Measurements from ENCODE around the gene SPHKAP. TPM values are rescaled to one million over a fixed set of nuclear protein-coding genes. Genes with fewer than 3 reads are reported as not detected.

Gene SPHKAP
- total RNA-seq, 1 donor from 2014 or later, result not detected

GRCh38 chr2:228063558-228063957, 117.9 kb downstream of the SPHKAP start:
- Histone ChIP-seq H3K27ac (ENCODE audit: low read depth, low read length) (no peak overlapping the region), H3K4me2 (ENCODE audit: low read length) (no peak overlapping the region), H2AFZ (ENCODE audit: low read depth, low read length) (no peak overlapping the region), H3K36me3 (ENCODE audit: insufficient read depth, low read length) (no peaks in the 10 kb centered on the region), H3K4me3 (ENCODE audit: insufficient read depth, low read depth, low read length) (no peak overlapping the region), H3K79me2 (ENCODE audit: insufficient read depth, low read length) (no peaks in the 10 kb centered on the region), H3K9me3 (ENCODE audit: insufficient read depth, low read depth, low read length) (no peaks in the 10 kb centered on the region), H3K4me1 (ENCODE audit: insufficient read depth, low read length) (no peaks in the 10 kb centered on the region), H4K20me1 (ENCODE audit: insufficient read depth, low read length) (no peaks in the 10 kb centered on the region), H3K9ac (ENCODE audit: low read length) (no peak overlapping the region), H3K27me3 (ENCODE audit: insufficient read depth, low read length) (peaks cover 2% of the 10 kb centered on the region)
- Mint-ChIP-seq H3K9me3 (ENCODE audit: unreplicated experiment) (no peaks in the 10 kb centered on the region), H3K4me1 (ENCODE audit: low read depth, unreplicated experiment) (no peaks in the 10 kb centered on the region), H3K27me3 (ENCODE audit: low read depth, unreplicated experiment) (no peaks in the 10 kb centered on the region), H3K27ac (ENCODE audit: unreplicated experiment) (no peak overlapping the region), H3K4me3 (ENCODE audit: unreplicated experiment) (no peak overlapping the region), H3K36me3 (ENCODE audit: low read depth, unreplicated experiment) (no peaks in the 10 kb centered on the region)
- FAIRE-seq (no peak), DNase-seq (ENCODE audit: low read depth) (no peak)
- no peak for TF ChIP-seq CTCF (IDR thresholded peaks at IDR 0.05; ENCODE audit: insufficient read depth, low read depth, low read length)
- no peak for TF ChIP-seq EZH2 (IDR thresholded peaks at IDR 0.05; ENCODE audit: insufficient read depth, low read length)

DNA sequence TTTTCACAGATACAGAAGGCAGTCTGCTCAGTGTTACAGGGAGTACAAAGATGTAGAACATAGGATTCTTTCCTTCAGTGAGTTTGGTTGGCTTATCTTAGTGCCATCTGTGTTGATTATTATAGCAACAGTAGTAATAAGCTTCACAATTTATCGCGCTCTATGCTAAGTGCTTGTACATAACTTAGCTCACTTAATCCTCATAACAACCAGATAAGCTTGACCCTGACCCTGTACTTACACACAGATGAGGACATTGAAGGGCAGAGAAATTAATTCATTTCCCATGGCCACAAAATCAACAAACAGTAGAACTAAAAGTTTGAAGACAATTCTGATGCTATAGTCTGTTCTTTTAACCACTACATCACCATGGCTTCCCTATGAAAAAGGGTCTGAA, 121.8 kb downstream of the SPHKAP start:
- FAIRE-seq, result no peak
- Histone ChIP-seq H2AFZ (ENCODE audit: low read depth, low read length) (no peak overlapping the region), H3K9ac (ENCODE audit: low read length) (no peak overlapping the region), H3K27me3 (ENCODE audit: insufficient read depth, low read length) (no peaks in the 10 kb centered on the region), H3K9me3 (ENCODE audit: insufficient read depth, low read depth, low read length) (no peaks in the 10 kb centered on the region), H3K79me2 (ENCODE audit: insufficient read depth, low read length) (no peaks in the 10 kb centered on the region), H3K4me3 (ENCODE audit: insufficient read depth, low read depth, low read length) (no peak overlapping the region), H3K36me3 (ENCODE audit: insufficient read depth, low read length) (no peaks in the 10 kb centered on the region), H4K20me1 (ENCODE audit: insufficient read depth, low read length) (no peaks in the 10 kb centered on the region), H3K4me1 (ENCODE audit: insufficient read depth, low read length) (no peaks in the 10 kb centered on the region), H3K4me2 (ENCODE audit: low read length) (no peak overlapping the region), H3K27ac (ENCODE audit: low read depth, low read length) (no peak overlapping the region)
- no peak overlapping the region for H3K4me3 Mint-ChIP-seq (ENCODE audit: unreplicated experiment)
- no peak overlapping the region for H3K27ac Mint-ChIP-seq (ENCODE audit: unreplicated experiment)
- H3K9me3 Mint-ChIP-seq (ENCODE audit: unreplicated experiment), result no peaks in the 10 kb centered on the region
- no peak for DNase-seq (ENCODE audit: low read depth)
- no peaks in the 10 kb centered on the region for H3K4me1 Mint-ChIP-seq (ENCODE audit: low read depth, unreplicated experiment)
- peaks cover 3% of the 10 kb centered on the region for H3K27me3 Mint-ChIP-seq (ENCODE audit: low read depth, unreplicated experiment)
- TF ChIP-seq CTCF (IDR thresholded peaks at IDR 0.05; ENCODE audit: insufficient read depth, low read depth, low read length) (no peak), EZH2 (IDR thresholded peaks at IDR 0.05; ENCODE audit: insufficient read depth, low read length) (no peak)
- no peaks in the 10 kb centered on the region for H3K36me3 Mint-ChIP-seq (ENCODE audit: low read depth, unreplicated experiment)

DNA sequence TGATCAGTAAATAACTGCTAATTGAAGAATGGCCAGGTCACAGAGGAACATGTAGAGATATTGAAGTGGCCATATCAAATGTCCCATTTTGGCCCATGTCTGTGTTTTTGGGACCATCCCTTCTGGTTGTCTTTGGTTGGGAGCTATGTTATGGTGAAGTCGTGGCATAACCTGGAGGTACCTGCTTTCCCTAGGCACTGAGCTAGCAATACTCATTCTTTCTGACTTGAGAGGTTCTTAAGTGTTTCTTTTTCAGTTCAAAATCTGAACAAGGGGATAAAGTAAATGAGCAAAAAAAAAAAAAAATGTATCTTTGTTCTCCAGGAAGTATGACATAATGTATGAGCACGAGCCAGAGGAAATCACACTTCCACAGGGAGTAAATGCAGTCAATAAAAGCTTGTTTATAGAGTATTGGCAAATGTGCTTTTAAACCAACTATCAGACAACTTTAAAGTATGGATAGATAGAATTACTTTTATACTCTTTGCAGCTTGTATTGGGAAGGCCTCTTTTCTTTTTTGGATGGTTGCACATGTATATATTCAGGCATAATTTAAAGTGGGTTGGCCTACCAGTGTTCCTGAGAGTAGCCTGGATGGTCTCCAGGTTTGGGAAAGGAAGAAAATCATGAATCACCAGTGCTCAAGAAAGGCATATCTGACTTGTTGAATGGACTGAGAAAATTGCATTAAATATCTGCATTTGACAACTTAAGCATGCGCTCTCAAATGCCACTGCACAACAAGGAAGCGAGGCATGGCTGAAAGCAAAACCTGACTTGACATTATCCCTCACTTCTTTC, 125.0 kb downstream of the SPHKAP start:
- no peaks in the 10 kb centered on the region for H3K4me1 Mint-ChIP-seq (ENCODE audit: low read depth, unreplicated experiment)
- no peak for FAIRE-seq
- no peak overlapping the region for H3K4me3 ChIP-seq (ENCODE audit: insufficient read depth, low read depth, low read length)

More for the DNA sequence above, 125.0 kb downstream of the SPHKAP start:
- no peak overlapping the region for H3K4me2 ChIP-seq (ENCODE audit: low read length)
- no peak overlapping the region for H2AFZ ChIP-seq (ENCODE audit: low read depth, low read length)
- H3K36me3 ChIP-seq (ENCODE audit: insufficient read depth, low read length), result no peaks in the 10 kb centered on the region
- Mint-ChIP-seq H3K4me3 (ENCODE audit: unreplicated experiment) (no peak overlapping the region), H3K27me3 (ENCODE audit: low read depth, unreplicated experiment) (peaks cover 3% of the 10 kb centered on the region), H3K36me3 (ENCODE audit: low read depth, unreplicated experiment) (no peaks in the 10 kb centered on the region), H3K9me3 (ENCODE audit: unreplicated experiment) (no peaks in the 10 kb centered on the region), H3K27ac (ENCODE audit: unreplicated experiment) (no peak overlapping the region)
- H3K9ac ChIP-seq (ENCODE audit: low read length), result no peak overlapping the region
- no peak overlapping the region for H3K27ac ChIP-seq (ENCODE audit: low read depth, low read length)
- H3K9me3 ChIP-seq (ENCODE audit: insufficient read depth, low read depth, low read length), result no peaks in the 10 kb centered on the region
- no peaks in the 10 kb centered on the region for H3K79me2 ChIP-seq (ENCODE audit: insufficient read depth, low read length)
- H4K20me1 ChIP-seq (ENCODE audit: insufficient read depth, low read length), result no peaks in the 10 kb centered on the region
- DNase-seq (ENCODE audit: low read depth), result no peak
- H3K4me1 ChIP-seq (ENCODE audit: insufficient read depth, low read length), result no peaks in the 10 kb centered on the region
- TF ChIP-seq CTCF (IDR thresholded peaks at IDR 0.05; ENCODE audit: insufficient read depth, low read depth, low read length) (no peak), EZH2 (IDR thresholded peaks at IDR 0.05; ENCODE audit: insufficient read depth, low read length) (no peak)
- no peaks in the 10 kb centered on the region for H3K27me3 ChIP-seq (ENCODE audit: insufficient read depth, low read length)

Data from astrocyte (in vitro differentiated cells and primary cell).